OCI-LY3 (cell line): ENCODE data around the gene CCSER1.

Source experiments
- CTCF ChIP-seq: fragments of 200-600, 300-600 bp; sonication (generic); IDR thresholded peaks from 2 replicates; pipeline ENCODE4 v1.5.1; 2014; ENCODE audit warnings: antibody characterized with exemption, low read length, low read depth
- EZH2phosphoT487 ChIP-seq: fragments of 200-600 bp; shearing (Covaris generic); IDR thresholded peaks from 2 replicates; pipeline ENCODE4 v1.6.1; 2018; ENCODE audit warnings: antibody characterized with exemption, mixed run types, low read depth

GRCh38 chr4:90889171-90889570 lies 762.0 kb downstream of the CCSER1 start:
- TF ChIP-seq CTCF (no peak), EZH2phosphoT487 (no peak)
